Panc1 (cell line): ENCODE results near the gene LUC7L. TPM values are rescaled to one million over a fixed set of nuclear protein-coding genes. Genes with fewer than 3 reads are reported as not detected.

Experiments used
- ATAC-seq: fragments of 200-7000 bp; cut with Tn5 transposase; 2 replicates; pipeline ENCODE4 v1.9.1; 2020; ENCODE audit warnings: mild to moderate bottlenecking, moderate library complexity
- BruUV-seq: library from RNA; stranded (reverse); fragments of 400-500 nt; replicated peaks from 2 replicates; lab custom pipeline; 2021; lab: Mats Ljungman, UMichigan
- CTCF ChIA-PET: fragments of 300-600 bp; sonication (Branson Sonifier 250); formaldehyde crosslinking; loops from one replicate; lab custom pipeline; 2022; ENCODE audit warnings: antibody characterized with exemption; lab: Charles Lee
- POLR2A ChIA-PET: fragments of 300-600 bp; sonication (Branson Sonifier 250); formaldehyde crosslinking; loops from one replicate; lab custom pipeline; 2022; ENCODE audit warnings: antibody characterized with exemption; lab: Charles Lee
- DNase-seq: peaks from one replicate; pipeline ENCODE4 v3.0.0-alpha.2; 2010; ENCODE audit warnings: low read depth, low spot score
- H3K27ac ChIP-seq: 2 replicates; pipeline ENCODE4 v1.5.1; 2011; ENCODE audit warnings: mild to moderate bottlenecking, low read length, inconsistent platforms
- H3K27me3 ChIP-seq: fragments of 200-500 bp; sonication (Bioruptor generic); 2 replicates; pipeline ENCODE4 v1.6.0; 2014; ENCODE audit warnings: low read length, inconsistent platforms; ENCODE audit not compliant: control insufficient read depth, insufficient read depth
- H3K36me3 ChIP-seq: fragments of 200-500 bp; sonication (Bioruptor generic); 2 replicates; pipeline ENCODE4 v1.5.1; 2014; ENCODE audit warnings: inconsistent platforms, mild to moderate bottlenecking, low read length, moderate library complexity; ENCODE audit not compliant: control insufficient read depth, insufficient read depth
- H3K4me1 ChIP-seq: 2 replicates; pipeline ENCODE4 v1.5.1; 2011; ENCODE audit warnings: inconsistent platforms, mild to moderate bottlenecking, low read length, moderate library complexity; ENCODE audit not compliant: control insufficient read depth, insufficient read depth
- H3K4me3 ChIP-seq, 2 experiments: 2 replicates each; pipeline ENCODE4 v1.5.1; 2011 to 2012; ENCODE audit warnings: low read depth in 2 of 2, low read length in 2 of 2, mild to moderate bottlenecking in 2 of 2, inconsistent platforms in 1 of 2, moderate library complexity in 1 of 2
- H3K9me3 ChIP-seq: fragments of 200-500 bp; sonication (Bioruptor generic); 2 replicates; pipeline ENCODE4 v1.5.1; 2014; ENCODE audit warnings: low read depth, mild to moderate bottlenecking, inconsistent platforms, low read length, moderate library complexity; ENCODE audit not compliant: control insufficient read depth, insufficient read depth
- POLR2AphosphoS5 ChIP-seq: IDR thresholded peaks from 2 replicates; pipeline ENCODE4 v1.6.1; 2012; ENCODE audit warnings: mild to moderate bottlenecking, low read depth, low read length, moderate library complexity
- REST ChIP-seq, 2 experiments: IDR thresholded peaks; 2 replicates each; pipeline ENCODE4 v1.6.1; 2011 to 2012; ENCODE audit warnings: low read depth in 2 of 2, control low read depth in 1 of 2, low read length in 1 of 2, mild to moderate bottlenecking in 1 of 2, moderate library complexity in 1 of 2; ENCODE audit not compliant: insufficient read depth in 1 of 2
- SIN3A ChIP-seq: IDR thresholded peaks from 2 replicates; pipeline ENCODE4 v1.6.1; 2012; ENCODE audit warnings: low read depth, mild to moderate bottlenecking, low read length, moderate library complexity, borderline replicate concordance; ENCODE audit not compliant: insufficient read depth
- TCF7L2 ChIP-seq: IDR thresholded peaks from 2 replicates; pipeline ENCODE4 v1.6.1; 2011; ENCODE audit warnings: mild to moderate bottlenecking, low read depth, low read length, inconsistent platforms
- in situ Hi-C: cut with HindIII; loops from 2 replicates; pipeline ENCODE4 v1.10.0; 2016; ENCODE audit warnings: low sequenced_read_pairs, low pct_unique_long_range_greater_than_20kb
- intact Hi-C: fragments of 100-400 bp; cut with micrococcal nuclease; formaldehyde crosslinking; loops from one replicate; pipeline ENCODE4 v1.10.0; 2022; ENCODE audit not compliant: unreplicated experiment
- total RNA-seq: library from RNA; stranded (reverse); gene quantifications from one replicate; pipeline ENCODE4 v1.2.1, GENCODE V29; 2021; ENCODE audit not compliant: unreplicated experiment
- TF ChIP-seq, protein P1 (sequence below): fragments of 450-650 bp; IDR thresholded peaks from 2 replicates; pipeline ENCODE4 v1.5.1; 2017; ENCODE audit warnings: mild to moderate bottlenecking

The LUC7L gene
- total RNA-seq, 1 experiment from 2014 or later = 75.3 TPM

DNA sequence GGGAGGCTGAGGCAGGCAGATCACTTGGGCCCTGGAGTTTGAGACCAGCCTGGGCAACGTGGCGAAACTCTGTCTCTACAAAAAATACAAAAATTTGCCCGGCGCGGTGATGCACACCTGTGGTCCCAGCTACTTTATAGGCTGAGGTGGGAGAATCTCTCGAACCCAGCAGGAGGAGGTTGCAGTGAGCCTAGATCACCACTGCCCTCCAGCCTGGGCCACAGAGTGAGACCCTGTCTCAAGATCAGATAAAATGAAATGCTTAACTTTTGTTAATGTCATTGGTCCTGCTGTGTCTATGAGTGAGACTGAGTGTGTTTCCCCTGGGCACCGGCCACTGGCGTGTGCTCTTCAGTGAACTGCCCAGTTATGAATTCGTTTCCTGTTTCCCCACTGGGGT lies 15.9 kb upstream of the LUC7L start:
- Histone ChIP-seq H3K9me3 (no peaks in the 10 kb centered on the region), H3K4me3 (no peak overlapping the region), H3K27ac (no peak overlapping the region), H3K27me3 (no peaks in the 10 kb centered on the region), H3K36me3 (no peaks in the 10 kb centered on the region), H3K4me1 (peaks cover under 1% of the 10 kb centered on the region; the same call in 1 of the 2 replicates)
- BruUV-seq = no TSS peak
- ChIA-PET POLR2A (interaction anchor here (0.6 kb wide), 1 partner anchor 11 kb away, joined by 3 read pairs; no protein-coding TSS in a partner anchor), CTCF (no interaction called here)
- no peak for ATAC-seq
- in situ Hi-C loops (no loop called here), intact Hi-C loops (no loop called here)
- TF ChIP-seq SIN3A (no peak), POLR2AphosphoS5 (no peak)
- DNase-seq = no peak

DNA sequence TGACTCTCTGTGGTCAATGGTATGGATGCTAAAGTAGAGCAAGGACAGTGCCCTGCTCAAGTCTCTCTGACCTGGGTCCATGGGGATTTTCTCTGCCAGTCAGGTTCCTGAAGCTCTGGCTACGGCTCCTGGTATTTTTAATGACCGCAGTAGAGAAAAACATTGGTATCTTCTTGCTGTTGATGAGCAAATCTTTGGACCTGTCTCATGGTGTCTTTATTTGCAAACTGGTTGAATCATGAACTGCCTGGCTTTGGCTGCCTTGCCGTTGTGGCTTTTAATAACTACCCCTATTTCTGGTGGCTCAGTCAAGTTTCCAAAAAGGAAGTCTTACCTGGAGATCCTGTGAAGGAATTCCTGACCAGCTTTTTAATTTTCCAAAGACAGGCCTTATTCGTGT lies 14.1 kb upstream of the LUC7L start:
- ChIA-PET CTCF (no interaction called here), POLR2A (interaction anchor here (0.6 kb wide), 1 partner anchor 9 kb away, joined by 6 read pairs; no protein-coding TSS in a partner anchor)
- H3K27me3 ChIP-seq = no peaks in the 10 kb centered on the region
- no peaks in the 10 kb centered on the region for H3K9me3 ChIP-seq
- intact Hi-C loops (no loop called here), in situ Hi-C loops (no loop called here)
- DNase-seq = no peak
- no TSS peak for BruUV-seq
- TF ChIP-seq POLR2AphosphoS5 = no peak
- no peak for TF ChIP-seq SIN3A
- TF ChIP-seq TCF7L2 = no peak
- TF ChIP-seq, protein P1, sequence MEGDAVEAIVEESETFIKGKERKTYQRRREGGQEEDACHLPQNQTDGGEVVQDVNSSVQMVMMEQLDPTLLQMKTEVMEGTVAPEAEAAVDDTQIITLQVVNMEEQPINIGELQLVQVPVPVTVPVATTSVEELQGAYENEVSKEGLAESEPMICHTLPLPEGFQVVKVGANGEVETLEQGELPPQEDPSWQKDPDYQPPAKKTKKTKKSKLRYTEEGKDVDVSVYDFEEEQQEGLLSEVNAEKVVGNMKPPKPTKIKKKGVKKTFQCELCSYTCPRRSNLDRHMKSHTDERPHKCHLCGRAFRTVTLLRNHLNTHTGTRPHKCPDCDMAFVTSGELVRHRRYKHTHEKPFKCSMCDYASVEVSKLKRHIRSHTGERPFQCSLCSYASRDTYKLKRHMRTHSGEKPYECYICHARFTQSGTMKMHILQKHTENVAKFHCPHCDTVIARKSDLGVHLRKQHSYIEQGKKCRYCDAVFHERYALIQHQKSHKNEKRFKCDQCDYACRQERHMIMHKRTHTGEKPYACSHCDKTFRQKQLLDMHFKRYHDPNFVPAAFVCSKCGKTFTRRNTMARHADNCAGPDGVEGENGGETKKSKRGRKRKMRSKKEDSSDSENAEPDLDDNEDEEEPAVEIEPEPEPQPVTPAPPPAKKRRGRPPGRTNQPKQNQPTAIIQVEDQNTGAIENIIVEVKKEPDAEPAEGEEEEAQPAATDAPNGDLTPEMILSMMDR = no peak
- TF ChIP-seq REST (IDR thresholded peaks at IDR 0.05; ENCODE audit: insufficient read depth in 1 of 2, low read depth in 2 of 2, low read length in 1 of 2) = no peak
- H3K36me3 ChIP-seq = no peaks in the 10 kb centered on the region
- no peak overlapping the region for H3K27ac ChIP-seq
- no peak overlapping the region for H3K4me3 ChIP-seq
- peaks cover 2% of the 10 kb centered on the region; the same call in 1 of the 2 replicates for H3K4me1 ChIP-seq
- no peak for ATAC-seq

- in situ Hi-C loops = no loop called here
- Histone ChIP-seq H3K9me3 (no peaks in the 10 kb centered on the region), H3K4me3 (no peak overlapping the region), H3K36me3 (no peaks in the 10 kb centered on the region), H3K4me1 (peaks cover 2% of the 10 kb centered on the region; the same call in 1 of the 2 replicates), H3K27me3 (no peaks in the 10 kb centered on the region), H3K27ac (no peak overlapping the region)
- TF ChIP-seq SIN3A (no peak), REST (IDR thresholded peaks at IDR 0.05; ENCODE audit: insufficient read depth in 1 of 2, low read depth in 2 of 2, low read length in 1 of 2) (no peak)
- TF ChIP-seq, protein P1 = no peak
- peak; percentile 39; the same call in 1 of the 2 replicates for ATAC-seq
- ChIA-PET POLR2A (no interaction called here), CTCF (no interaction called here)
- intact Hi-C loops = no loop called here
- BruUV-seq = no TSS peak
- DNase-seq = no peak
These were observed 13.0 kb upstream of the LUC7L start for GRCh38 chr16:242281-242680.
